OCI-LY7 (cell line): ENCODE data around the gene SYCP2. TPM values are rescaled to one million over a fixed set of nuclear protein-coding genes. Genes with fewer than 3 reads are reported as not detected.

ENCODE experiments used
- BruUV-seq: library from RNA; stranded (reverse); fragments of 400-500 nt; replicated peaks from 2 replicates; lab custom pipeline; 2021; lab: Mats Ljungman, UMichigan
- CTCF ChIA-PET: fragments of 300-600 bp; sonication (Branson Sonifier 250); formaldehyde crosslinking; loops from one replicate; lab custom pipeline; 2022; ENCODE audit warnings: antibody characterized with exemption; ENCODE audit not compliant: unreplicated experiment; lab: Charles Lee
- POLR2A ChIA-PET: fragments of 300-600 bp; sonication (Branson Sonifier 250); formaldehyde crosslinking; loops from one replicate; lab custom pipeline; 2022; ENCODE audit warnings: antibody characterized with exemption; lab: Charles Lee
- DNase-seq: peaks from one replicate; pipeline ENCODE4 v3.0.0-alpha.2; 2015; ENCODE audit warnings: low spot score
- H2AFZ ChIP-seq: fragments of 200-600 bp; sonication (generic), shearing (Covaris generic); 2 replicates; pipeline ENCODE4 v1.6.1; 2014; ENCODE audit warnings: mild to moderate bottlenecking, antibody characterized with exemption, low read length, moderate library complexity
- H3K27ac ChIP-seq: fragments of 200-600 bp; sonication (generic); 2 replicates; pipeline ENCODE4 v1.5.1; 2014; ENCODE audit warnings: mixed run types, low read depth, mild to moderate bottlenecking, moderate library complexity, low read length, inconsistent platforms; ENCODE audit not compliant: poor library complexity, severe bottlenecking
- H3K36me3 ChIP-seq: fragments of 200-600 bp; sonication (generic); 2 replicates; pipeline ENCODE4 v1.6.1; 2014; ENCODE audit warnings: mild to moderate bottlenecking, antibody characterized with exemption, low read length, moderate library complexity, mixed read lengths; ENCODE audit not compliant: insufficient read depth
- H3K4me1 ChIP-seq: fragments of 200-600 bp; sonication (generic); 2 replicates; pipeline ENCODE4 v1.5.1; 2014; ENCODE audit warnings: mild to moderate bottlenecking, low read length; ENCODE audit not compliant: insufficient read depth, poor library complexity, severe bottlenecking
- H3K4me2 ChIP-seq: fragments of 200-600 bp; sonication (generic); 2 replicates; pipeline ENCODE4 v1.6.1; 2014; ENCODE audit warnings: mild to moderate bottlenecking, low read length
- H3K4me3 ChIP-seq: fragments of 200-600 bp; sonication (generic); 2 replicates; pipeline ENCODE4 v1.5.1; 2014; ENCODE audit warnings: mild to moderate bottlenecking, low read depth, low read length; ENCODE audit not compliant: poor library complexity, severe bottlenecking
- H3K79me2 ChIP-seq: fragments of 200-600 bp; sonication (generic); 2 replicates; pipeline ENCODE4 v1.6.1; 2016; ENCODE audit warnings: low read depth, mild to moderate bottlenecking, low read length, moderate library complexity, mixed read lengths; ENCODE audit not compliant: insufficient read depth
- H3K9me2 ChIP-seq: fragments of 200-600 bp; sonication (generic); 2 replicates; pipeline ENCODE4 v1.6.1; 2016; ENCODE audit warnings: mild to moderate bottlenecking, low read length, mixed read lengths; ENCODE audit not compliant: insufficient read depth
- H3K9me3 ChIP-seq: fragments of 200-600 bp; sonication (generic); 2 replicates; pipeline ENCODE4 v1.6.1; 2014; ENCODE audit warnings: mild to moderate bottlenecking, mixed run types, low read length, mixed read lengths
- H4K20me1 ChIP-seq: fragments of 200-600 bp; sonication (generic); 2 replicates; pipeline ENCODE4 v1.6.1; 2014; ENCODE audit warnings: mild to moderate bottlenecking, antibody characterized with exemption, low read length, moderate library complexity, mixed read lengths; ENCODE audit not compliant: insufficient read depth
- EZH2phosphoT487 ChIP-seq: fragments of 200-600 bp; sonication (generic); IDR thresholded peaks from 2 replicates; pipeline ENCODE4 v1.6.1; 2018; ENCODE audit warnings: low read depth, borderline replicate concordance, mild to moderate bottlenecking, mixed run types, antibody characterized with exemption, low read length, moderate library complexity, mixed read lengths
- intact Hi-C: fragments of 100-400 bp; cut with micrococcal nuclease; formaldehyde crosslinking; loops from one replicate; pipeline ENCODE4 v1.10.0; 2022; ENCODE audit not compliant: unreplicated experiment
- total RNA-seq, 2 experiments: library from RNA; depleted of rRNA in 1 of 2; stranded (reverse); fragments of >200 nt in 1 of 2; shearing (Covaris generic) in 1 of 2; gene quantifications; 2 replicates each; pipeline ENCODE4 v1.2.3, GENCODE V29; 2014 to 2022
- TF ChIP-seq, protein P1 (sequence below): fragments of 200-600 bp; sonication (generic); conservative IDR thresholded peaks from 2 replicates; pipeline ENCODE4 v1.5.1; 2014; ENCODE audit warnings: mild to moderate bottlenecking, antibody characterized with exemption, low read length, moderate library complexity, mixed read lengths

The SYCP2 gene
- total RNA-seq, 2 experiments from 2014 or later = 0.19 to 0.38 TPM

GRCh38 chr20:59819496-59820203 lies 113.8 kb downstream of the SYCP2 start:
- CTCF ChIA-PET = no interaction called here
- H4K20me1 ChIP-seq = no peaks in the 10 kb centered on the region
- BruUV-seq = no TSS peak

GRCh38 chr20:59818911-59819310 lies 114.5 kb downstream of the SYCP2 start:
- no peaks in the 10 kb centered on the region for H3K79me2 ChIP-seq
- no peak overlapping the region for H3K27ac ChIP-seq
- H3K4me1 ChIP-seq = no peaks in the 10 kb centered on the region
- H3K4me3 ChIP-seq = no peak overlapping the region
- no peaks in the 10 kb centered on the region for H3K9me2 ChIP-seq
- DNase-seq = no peak
- TF ChIP-seq, protein P1, sequence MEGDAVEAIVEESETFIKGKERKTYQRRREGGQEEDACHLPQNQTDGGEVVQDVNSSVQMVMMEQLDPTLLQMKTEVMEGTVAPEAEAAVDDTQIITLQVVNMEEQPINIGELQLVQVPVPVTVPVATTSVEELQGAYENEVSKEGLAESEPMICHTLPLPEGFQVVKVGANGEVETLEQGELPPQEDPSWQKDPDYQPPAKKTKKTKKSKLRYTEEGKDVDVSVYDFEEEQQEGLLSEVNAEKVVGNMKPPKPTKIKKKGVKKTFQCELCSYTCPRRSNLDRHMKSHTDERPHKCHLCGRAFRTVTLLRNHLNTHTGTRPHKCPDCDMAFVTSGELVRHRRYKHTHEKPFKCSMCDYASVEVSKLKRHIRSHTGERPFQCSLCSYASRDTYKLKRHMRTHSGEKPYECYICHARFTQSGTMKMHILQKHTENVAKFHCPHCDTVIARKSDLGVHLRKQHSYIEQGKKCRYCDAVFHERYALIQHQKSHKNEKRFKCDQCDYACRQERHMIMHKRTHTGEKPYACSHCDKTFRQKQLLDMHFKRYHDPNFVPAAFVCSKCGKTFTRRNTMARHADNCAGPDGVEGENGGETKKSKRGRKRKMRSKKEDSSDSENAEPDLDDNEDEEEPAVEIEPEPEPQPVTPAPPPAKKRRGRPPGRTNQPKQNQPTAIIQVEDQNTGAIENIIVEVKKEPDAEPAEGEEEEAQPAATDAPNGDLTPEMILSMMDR = no peak
- TF ChIP-seq EZH2phosphoT487 = no peak
- BruUV-seq = no TSS peak
- intact Hi-C loops = no loop called here
- no peaks in the 10 kb centered on the region for H3K9me3 ChIP-seq
- CTCF ChIA-PET = no interaction called here
- no peaks in the 10 kb centered on the region for H3K36me3 ChIP-seq
- no peak overlapping the region for H2AFZ ChIP-seq
- H3K4me2 ChIP-seq = no peak overlapping the region
- no peaks in the 10 kb centered on the region for H4K20me1 ChIP-seq
- POLR2A ChIA-PET = no interaction called here

More at GRCh38 chr20:59819496-59820203, 113.8 kb downstream of the SYCP2 start:
- no peak overlapping the region for H3K4me3 ChIP-seq
- no peak overlapping the region for H3K4me2 ChIP-seq
- H3K79me2 ChIP-seq = no peaks in the 10 kb centered on the region
- no peaks in the 10 kb centered on the region for H3K9me2 ChIP-seq
- no peaks in the 10 kb centered on the region for H3K4me1 ChIP-seq
- POLR2A ChIA-PET = no interaction called here
- no peak for TF ChIP-seq EZH2phosphoT487
- TF ChIP-seq, protein P1 = no peak
- H3K27ac ChIP-seq = no peak overlapping the region
- DNase-seq = no peak
- H3K9me3 ChIP-seq = no peaks in the 10 kb centered on the region
- H3K36me3 ChIP-seq = no peaks in the 10 kb centered on the region
- intact Hi-C loops = no loop called here
- no peak overlapping the region for H2AFZ ChIP-seq
